GM19035 (cell line): ENCODE measurements around the gene NELL1.
"Not testable (repeated sequence)": the region's sequence is repeated elsewhere in the genome, so short reads cannot be mapped to it uniquely, and the experiment has no call there.

Experiments used
- ATAC-seq: cut with Tn5 transposase; IDR thresholded peaks from one replicate; pipeline ENCODE4 v1.9.1; 2021; ENCODE audit not compliant: unreplicated experiment

NELL1 gene

DNA sequence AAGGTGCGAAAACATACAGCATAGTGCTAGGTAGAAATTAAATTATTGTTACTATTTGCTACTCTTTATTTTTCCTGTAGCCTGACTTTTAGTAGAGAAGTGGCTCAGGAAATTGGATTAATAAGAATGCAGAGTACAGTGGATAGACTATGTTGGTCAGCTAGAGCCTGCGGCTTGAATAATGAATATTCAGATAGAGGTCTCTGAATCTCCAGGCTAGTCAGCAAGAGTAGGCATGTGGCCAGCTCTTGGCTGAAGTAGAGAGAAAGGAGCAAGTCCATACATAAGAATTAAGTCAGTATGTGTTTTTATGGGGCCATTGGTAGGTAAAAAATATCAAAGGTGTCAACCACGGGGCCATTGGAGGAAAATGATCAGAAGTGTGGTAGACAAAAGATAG lies 413.5 kb downstream of the NELL1 start:
- no peak for ATAC-seq

DNA sequence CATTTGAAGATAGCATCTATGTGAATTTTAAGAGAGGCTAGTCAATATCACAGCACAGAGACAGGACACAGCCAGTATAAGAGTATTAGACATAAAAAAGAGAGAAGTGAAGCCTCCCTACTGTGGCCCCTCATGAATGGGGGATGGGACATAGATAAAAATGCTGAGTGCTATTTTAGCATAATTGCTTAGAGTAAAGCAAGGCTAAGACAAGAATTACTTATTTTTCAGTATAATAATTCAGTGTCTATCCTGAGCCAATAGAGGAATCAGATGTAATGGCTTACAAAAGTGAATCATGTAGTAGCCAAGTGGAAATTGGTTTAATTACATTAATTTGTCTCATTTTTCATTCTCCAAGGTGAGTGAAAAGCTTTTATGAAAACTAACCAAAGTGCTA lies 419.5 kb downstream of the NELL1 start:
- ATAC-seq: no peak

DNA sequence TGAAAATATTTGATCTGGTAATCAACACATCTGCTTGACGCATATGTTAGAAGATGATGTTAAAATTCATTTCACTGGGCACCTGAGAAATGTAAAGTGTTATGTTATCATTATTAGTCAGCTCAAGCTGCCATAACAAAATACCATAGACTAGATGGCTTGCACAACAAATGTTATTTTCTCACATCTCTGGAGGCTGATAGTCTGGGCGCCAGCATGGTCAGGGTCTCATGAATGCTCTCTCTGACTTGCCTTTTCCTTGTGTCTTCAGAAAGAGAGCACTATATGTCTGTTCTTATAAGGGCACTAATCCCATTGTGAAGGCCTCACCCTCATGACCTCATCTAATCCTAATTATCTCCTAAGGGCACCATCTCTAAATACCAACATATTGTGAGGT lies 435.3 kb downstream of the NELL1 start:
- no peak for ATAC-seq

DNA sequence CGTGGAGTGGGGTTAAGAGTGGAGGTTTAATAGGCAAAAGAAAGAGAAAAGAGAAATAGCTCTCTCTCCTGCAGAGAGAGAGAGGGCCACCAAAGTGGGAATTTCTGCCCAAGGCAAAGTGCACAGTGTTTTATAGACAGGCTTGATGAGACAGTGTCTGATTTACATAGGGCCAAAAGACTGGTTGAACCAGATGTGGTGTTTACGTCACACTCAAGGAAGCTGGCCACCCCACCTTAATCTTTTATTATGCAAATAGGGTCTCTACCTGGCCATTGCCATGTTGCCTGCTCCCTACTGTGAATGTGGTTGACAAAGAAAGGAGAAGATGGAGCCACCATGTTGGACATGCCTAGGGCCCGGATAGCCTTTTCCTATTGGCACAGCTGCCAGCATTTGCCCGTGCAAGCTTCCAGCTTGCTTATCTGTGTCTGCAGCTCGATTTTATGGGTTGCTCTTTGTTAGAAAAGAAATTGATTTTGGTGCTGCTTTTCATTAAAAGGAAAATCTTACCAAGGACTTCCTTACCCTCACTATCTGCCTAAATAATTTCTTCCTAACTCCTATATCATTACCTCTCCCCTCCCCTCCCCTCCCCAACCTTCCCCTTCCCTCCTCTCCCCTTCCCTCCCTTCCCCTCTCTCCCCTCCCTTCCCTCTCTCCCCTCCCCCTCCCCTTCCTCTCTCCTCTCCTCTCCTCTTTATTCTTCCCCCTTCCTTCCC lies 436.0 kb downstream of the NELL1 start:
- ATAC-seq: no peak

DNA sequence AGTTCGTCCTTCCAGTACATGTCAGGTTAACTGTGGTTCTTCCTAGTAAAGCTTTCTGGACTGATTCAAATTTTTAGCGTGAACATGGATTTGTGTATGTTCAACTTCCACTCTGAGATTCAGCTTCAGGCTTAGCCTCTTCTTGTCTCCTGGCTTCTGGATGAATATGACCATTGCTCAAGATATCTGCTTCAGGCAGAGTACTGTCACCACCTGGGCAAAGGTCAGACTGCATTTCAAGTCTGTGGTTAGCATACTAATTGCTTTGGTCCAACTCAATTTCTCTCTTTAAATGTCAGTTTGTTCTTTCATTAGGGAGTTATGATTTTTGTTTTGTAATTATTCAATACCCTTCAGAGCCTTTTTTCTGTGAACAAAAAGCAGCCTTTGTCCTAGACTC lies 440.0 kb downstream of the NELL1 start:
- no peak for ATAC-seq

DNA sequence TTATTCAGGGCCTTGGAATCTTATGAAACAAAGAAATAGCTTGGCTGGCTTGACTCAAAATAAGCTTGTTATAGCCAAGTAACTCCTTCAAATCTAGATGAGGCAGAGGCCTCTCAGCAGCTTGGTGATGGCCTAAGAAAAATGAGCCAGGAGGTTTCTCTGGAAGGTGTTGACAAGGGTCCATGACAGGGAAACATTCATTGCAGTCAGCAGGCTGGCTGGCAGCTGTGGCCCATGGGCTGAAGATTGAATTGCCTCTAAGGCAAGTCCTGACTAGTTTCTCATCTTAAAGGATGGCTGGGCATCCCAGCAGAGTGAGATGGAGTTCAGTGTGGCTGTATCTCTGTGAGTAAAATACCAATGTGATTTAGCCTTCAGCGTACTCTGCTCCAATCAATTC lies 441.0 kb downstream of the NELL1 start:
- ATAC-seq: no peak

DNA sequence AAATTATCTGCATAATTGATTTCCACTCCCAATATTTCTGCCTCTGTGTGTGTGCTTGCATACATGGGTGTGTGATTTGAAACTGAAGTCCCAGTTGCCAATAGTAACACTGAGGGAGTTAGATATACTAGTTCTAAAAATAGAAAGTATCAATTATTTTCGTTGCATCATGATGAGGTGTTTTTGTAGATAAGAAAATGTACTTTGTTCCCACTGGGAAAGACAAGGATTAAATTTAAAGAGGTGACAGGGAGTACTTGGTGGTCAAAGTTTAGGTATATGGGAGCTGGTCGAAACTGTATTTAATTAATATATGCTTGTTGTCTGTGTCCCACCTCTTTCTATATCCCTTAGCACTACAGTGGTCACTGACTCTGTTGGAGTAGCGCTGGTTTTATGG lies 444.5 kb downstream of the NELL1 start:
- no peak for ATAC-seq

DNA sequence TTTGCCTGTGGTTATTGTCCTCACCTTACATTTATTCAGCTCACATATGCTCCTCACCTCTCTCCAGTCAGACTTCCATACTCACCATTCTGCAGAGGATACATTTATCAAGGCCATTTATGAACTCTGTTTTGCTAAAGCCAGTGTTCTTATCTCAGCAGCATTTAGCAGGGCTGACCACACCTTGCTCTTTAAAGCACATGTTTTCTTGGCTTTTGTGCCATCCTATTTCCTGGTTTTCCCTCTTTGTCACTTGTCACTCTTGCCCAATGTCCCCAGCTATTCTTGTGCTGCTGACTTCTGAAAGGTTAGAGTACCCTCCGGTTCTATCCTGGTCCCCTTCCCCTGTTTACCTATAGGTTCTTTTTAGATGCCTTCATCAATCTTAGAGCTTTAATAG lies 446.6 kb downstream of the NELL1 start:
- no peak for ATAC-seq

DNA sequence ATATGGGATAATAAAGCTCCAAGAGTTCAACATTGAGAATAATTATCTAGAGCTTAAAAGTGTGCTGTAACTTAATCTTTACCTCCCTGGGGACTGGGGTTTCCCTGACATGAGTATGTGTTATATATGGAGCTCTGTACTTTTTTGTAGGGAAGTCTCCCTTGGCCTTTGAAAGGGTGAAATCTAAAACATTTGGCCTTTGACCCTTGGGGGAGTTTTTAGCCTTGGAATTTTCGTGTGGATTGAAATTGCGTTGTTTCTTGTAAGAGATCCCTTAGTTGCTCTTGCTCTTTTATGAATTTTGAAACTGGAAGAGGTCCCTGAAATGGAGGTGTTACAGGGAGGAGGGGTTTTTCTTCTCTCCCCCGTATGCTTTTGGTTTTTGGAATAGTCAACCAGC lies 450.0 kb downstream of the NELL1 start:
- no peak for ATAC-seq

DNA sequence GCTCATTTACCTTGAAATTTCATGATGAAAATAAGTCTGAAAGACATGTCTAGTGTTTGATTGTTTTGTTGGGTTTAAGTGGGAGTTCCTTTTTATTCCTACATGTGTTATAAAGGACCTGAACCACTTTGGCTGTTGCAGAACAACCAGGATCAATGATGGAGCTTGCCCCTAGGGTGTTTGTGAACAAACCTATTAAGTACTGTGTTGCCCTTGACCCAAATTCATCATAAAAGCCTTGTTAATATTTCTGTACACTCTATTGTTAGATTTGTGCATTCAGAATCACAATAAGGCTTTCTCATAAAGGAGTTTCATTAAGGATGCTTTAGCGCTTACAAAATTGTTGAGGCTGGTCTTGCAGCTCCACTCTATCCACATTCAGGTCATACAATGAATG lies 452.6 kb downstream of the NELL1 start:
- no peak for ATAC-seq

DNA sequence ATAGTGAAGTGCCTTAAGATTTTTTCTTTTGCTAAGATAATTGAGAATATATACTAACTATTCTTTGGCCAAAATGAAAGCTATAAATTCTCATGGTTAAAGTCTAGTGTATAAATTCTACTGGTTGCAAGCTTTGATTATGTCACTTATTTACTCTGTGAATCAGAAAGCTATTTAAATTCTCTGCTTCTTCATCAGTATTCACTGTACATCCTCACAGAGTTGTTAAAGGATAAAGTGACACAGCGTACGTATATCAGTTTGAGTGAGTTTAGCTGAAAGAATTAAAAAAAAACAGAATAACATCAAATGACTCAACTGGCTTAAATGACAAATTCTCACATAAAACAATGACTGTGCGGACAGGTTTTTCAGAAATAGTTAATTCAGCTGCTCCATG lies 453.1 kb downstream of the NELL1 start:
- no peak for ATAC-seq

DNA sequence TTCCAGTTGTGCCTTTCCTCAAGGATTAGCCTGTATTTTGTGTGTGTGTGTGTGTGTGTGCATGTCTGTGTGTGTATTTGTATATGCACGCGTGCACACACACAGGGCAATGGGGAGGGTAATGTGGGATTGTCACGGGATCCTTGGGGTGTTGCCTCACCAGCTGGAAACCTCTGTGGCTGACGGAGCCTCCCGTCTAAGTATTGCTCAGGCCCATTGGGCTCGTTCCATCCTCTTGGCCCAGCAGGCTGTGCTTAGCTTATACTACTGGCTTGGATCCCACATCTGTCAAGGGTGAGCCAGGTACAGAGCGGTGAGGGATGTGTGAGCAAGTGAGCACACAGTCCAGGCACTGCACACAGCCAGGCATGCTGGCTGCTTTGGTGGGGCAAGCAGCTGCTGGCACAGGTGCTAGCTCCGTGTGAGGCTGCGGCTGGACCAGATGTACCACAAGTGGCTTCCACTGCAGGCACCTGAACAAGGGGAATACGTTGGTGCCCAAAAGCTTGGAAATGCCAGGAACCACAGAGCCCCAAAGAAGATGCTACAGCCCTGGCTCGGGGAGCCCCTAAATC lies 462.8 kb downstream of the NELL1 start:
- no peak for ATAC-seq

DNA sequence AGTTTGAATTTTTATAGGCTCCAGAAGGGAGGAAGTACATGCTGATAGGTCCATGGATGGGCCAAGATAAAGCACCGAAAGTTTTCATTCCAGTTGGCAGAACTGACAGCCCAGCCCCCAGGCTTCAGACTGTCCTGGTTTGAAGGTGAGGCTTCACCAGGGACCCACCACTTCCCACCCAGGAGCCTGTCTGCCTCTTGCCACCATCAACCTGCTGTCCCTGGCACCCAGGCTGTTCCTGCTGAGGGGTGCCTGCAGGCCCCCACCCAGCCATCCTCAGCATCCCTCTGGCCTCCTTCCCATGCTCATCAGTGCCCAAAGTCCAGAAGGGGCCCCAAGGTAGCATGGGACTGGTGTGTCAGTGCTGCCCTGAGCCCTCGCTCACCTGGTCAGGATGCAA lies 463.9 kb downstream of the NELL1 start:
- no peak for ATAC-seq

DNA sequence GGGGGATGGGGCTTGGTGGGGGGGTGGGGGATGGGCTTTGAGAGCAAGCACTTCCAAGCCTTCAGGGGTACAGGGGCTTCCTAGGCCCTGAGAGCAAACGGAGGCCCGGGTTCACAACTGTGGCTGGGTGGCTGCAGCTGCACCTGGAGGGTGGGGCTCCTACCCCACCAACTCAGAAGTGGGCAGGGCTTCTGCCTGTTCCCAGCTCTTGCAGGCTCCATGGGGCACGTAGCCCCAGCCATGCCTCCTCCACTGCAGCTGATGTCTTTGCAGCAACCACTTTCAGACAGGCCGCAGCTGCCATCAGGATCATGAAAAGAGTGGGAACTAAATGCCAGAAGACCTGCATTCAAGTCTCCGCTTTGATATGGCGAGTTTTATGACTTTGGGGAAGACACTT lies 464.3 kb downstream of the NELL1 start:
- no peak for ATAC-seq

DNA sequence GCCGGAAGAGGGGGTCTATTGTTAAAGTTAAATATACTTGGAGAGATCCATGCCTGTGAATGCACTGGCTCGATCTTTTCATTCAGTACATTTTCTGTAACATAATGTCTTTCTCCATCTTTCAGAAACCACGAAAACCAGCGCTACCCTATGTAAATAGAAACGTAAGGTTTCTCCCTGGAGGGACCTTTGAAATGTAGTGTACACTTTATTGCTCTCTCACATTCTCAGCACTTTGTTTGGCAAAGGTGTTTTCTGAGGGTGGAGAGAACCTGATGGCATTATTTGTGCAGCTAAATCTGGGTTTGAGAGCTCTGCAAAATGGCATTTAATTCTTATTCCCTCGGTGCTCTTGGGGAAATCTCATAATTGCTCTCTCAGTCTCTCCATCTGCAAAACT lies 468.4 kb downstream of the NELL1 start:
- ATAC-seq: no peak

DNA sequence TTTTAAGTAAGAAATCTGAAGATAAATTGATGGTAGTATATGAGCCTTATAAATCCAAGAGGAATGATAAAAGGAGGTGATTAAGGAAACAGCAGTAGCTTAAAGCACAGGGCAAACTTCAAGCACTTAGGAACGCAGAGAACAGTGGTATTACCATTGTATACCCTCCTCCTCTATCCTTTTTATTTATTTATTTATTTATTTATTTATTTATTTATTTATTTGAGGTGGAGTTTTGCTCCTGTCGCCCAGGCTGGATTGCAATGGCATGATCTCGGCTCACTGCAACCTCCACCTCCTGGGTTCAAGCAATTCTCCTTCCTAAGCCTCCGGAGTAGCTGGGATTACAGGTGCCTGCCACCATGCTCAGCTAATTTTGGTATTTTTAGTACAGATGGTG lies 472.2 kb downstream of the NELL1 start:
- ATAC-seq: not testable (repeated sequence)

DNA sequence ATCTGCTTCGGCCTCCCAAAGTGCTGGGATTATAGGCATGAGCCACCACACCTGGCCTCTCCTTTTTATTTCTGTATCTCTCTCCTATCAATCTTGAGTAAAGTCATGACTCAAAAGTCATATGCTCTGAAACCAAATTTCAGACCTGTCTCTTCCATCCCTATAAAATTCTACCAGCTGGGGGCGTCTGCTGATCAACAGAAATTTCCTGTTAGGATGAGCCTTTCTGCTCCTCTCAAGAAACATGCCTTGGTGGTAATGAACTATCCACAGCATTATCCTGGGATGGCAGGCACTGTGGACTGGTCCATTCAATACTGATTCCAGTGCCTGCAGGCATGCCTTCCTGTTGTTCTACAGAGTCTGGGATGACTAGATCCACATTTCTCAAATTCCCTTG lies 472.6 kb downstream of the NELL1 start:
- no peak for ATAC-seq

DNA sequence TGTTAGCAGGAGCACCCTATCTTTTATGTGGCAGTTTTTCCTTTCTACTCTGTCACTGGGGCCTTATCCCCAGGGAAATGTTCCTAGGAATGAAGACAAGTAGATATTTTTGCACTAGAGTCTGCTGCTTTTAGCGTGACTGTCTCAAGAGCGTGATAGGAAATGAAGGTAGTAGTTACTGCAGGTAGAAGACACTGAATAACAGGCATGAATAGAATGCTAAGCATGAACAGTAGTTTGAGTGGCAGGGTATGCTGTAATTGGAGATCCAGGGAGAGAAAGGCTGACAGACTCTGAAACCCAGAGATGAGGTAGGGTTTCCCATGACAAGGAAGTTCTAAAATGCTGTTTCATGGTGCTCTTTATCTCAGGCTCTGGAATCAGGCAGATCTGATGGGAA lies 475.1 kb downstream of the NELL1 start:
- no peak for ATAC-seq

DNA sequence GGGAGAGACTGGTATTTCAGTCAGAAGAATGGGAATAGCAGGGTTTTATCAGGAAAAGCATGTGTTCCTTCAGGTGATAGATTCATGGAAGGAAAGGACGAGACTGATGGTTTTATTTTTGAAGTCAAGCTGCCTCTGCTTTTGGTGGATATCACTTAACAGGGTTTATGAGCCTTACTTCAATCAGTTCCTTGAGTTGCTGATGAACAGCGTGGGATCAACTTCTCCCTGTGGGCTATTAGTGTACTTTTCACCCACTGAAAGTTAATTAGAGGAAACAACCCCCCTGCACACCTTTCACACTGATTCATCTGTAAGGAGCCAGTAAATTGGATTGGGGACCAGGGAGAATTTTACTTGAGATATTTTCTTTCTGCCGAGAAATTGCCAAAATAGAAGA lies 479.0 kb downstream of the NELL1 start:
- no peak for ATAC-seq

DNA sequence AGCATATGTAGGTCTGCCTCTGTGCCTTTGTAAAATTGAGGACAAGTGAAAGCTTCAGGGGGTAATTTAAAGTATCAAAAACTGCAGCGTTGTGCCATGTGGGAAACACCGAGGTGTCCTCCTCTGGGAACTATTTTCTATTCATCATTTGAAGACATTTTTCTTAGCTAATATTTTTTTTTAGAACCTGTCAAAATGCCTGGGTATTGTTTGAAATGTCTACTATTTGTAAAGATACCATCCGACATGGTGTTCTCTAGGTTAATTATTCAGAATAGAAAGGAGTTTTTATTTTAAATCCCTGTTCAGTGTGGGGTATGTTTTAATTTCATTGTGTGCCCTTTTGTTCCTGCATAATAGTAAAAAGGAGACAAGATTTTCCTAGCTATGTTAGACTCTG lies 490.8 kb downstream of the NELL1 start:
- no peak for ATAC-seq

DNA sequence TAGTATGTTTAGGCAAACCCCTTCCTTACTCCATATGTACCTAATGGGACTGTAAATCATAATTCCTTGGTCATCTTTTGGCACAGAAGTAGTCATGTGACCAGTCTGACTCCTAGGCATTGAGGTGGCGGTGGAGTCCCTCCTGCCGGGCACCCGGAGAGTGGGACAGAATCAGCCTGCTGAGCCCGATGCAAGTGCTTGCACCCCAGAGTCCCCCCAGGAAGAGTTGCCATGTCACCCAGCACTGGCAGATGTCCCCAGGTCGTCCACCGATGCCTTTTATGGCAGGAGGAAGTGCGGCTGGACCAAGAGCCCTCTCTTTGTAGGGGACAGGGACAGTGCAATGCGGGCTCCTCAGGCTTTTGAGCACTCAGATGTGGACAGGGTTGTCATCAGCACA lies 500.3 kb downstream of the NELL1 start:
- ATAC-seq: no peak

DNA sequence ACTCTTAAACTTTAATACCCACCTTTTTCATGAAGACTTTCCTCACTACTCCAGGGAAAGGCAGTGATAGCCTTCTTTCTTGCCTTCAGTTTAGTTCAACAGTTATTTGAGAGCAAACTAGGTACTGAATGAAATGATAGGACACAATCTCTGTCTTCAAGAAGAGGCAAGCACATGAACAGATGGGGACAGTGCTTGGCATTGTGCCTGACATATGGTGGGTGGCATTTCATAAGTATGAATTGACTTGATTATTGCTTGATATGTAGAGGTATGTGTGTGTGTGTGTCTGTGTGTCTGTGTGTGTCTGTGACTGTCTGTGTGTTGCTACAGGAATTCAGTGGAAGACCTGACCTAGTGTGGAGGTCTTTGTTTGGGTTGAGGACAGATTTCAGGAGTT lies 504.1 kb downstream of the NELL1 start:
- ATAC-seq: no peak

DNA sequence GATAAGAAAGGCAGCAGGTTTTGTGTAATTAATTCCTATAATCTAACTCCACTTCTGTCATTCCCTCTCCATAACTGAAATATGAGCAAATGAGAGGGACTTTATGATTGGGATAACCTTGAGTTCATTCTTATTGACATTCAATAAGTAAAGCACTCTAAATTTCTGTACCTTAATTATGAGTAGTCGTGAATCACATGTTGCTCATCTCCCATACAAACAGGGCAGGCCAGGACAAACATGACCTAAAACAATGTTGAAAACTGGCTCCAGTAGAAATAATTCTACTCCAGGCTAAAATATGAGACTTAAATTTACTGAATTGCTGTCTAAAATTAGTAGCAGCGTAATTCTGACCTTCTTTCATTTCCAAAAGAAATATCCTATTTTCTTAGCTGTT lies 505.4 kb downstream of the NELL1 start:
- ATAC-seq: no peak
